T-helper 1 cell (primary cell): ENCODE data around the gene CYBC1.

Experiments used
- DNase-seq, 5 donors: peaks; one replicate each; pipeline ENCODE4 v3.0.0-alpha.2; 2012 to 2020
- total RNA-seq, 4 donors: gene quantifications; one replicate each; lab custom pipeline; 2026; lab: John Stamatoyannopoulos, UW

The CYBC1 gene
- total RNA-seq = 56.7 to 108 (median 90.7) reads per million in 4 donors

DNA sequence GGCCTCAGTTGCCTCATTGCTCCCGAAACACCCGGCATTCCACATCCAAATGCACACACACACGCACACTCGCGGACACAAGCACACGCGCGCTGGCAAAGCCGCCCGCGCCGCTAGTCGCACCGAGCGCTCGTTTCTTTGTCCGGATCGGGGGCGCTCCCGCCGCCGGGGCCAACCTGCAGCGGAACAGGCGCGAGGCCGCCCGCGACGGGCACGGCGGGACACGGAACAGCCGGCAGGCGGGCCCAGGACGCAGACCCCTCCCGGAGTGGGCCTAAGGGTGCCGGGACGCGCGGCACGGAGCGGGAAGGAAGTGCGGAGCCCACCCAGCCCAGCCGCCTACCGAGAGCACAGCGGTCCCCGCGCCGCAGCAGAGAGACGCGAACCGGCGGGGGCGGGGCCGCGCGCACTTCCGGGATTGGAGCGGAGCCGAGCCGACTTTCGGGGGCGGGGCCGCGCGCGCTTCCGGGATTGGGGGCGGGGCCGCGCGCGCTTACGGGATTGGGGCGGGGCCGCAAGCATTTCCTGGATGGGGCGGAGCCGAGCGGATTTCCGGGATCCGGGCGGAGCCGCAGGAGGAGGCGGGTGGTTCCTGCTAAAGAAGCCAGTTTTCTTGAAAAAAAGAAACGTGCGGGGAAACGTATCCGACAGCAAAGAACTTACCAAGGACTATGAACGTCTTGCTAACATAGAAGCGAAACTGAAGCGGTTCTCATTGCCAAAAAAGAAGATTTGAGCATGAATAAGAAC is at the start of gene CYBC1:
Gene CYBC1 (minus strand): TSS at position 396 of the 750 bp plus-strand sequence. CDS start 1,498 bp downstream, outside the sequence.
- DNase-seq = peak; percentile 91 to 98 (median 94)

DNA sequence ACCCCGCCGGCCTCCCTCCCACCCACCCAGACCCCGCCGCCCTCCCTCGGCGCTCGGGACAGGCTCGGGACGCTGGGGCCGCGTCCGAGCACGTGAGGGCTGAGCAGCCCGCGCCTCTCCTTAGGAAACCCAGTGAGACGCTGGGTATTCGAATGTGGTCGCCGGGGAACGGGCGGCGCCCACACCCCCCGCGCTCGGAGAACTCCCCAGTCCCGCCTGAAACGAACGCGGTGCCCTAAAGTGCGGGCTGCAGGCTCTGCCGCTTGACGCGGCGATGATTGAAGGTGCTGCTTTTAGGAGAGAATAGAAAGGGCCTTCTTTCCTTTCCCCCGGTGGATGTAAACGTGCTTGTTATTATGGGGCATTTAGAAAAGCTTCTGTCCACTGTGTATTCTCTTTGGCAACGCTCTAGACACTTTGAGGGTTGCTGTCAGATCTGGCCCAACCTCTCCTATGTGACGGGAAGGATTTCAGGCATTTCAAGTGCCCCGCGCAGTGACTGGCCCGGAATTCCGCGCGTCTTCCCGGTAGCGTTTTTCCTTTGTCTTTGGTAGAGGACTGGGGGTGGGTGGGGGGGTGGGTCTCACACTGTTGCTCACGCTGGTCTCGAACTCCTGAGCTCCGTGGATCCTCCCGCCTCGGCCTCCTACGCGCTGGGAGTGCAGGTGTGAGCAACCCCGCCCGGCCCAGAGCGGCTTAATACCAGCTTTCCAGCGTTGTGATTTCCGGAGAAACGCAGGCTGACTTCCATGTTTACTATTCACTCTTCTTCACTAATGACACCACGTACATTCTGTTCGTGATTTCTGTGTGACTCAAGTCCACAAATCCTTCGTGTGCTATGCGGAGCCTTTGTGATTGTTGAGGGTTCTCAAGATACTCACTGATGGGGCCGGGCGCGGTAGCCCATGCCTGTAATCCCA is 47.2 kb upstream of the CYBC1 start:
- DNase-seq = peak in 4 of 5 donors; percentile 26 to 43 (median 38)

DNA sequence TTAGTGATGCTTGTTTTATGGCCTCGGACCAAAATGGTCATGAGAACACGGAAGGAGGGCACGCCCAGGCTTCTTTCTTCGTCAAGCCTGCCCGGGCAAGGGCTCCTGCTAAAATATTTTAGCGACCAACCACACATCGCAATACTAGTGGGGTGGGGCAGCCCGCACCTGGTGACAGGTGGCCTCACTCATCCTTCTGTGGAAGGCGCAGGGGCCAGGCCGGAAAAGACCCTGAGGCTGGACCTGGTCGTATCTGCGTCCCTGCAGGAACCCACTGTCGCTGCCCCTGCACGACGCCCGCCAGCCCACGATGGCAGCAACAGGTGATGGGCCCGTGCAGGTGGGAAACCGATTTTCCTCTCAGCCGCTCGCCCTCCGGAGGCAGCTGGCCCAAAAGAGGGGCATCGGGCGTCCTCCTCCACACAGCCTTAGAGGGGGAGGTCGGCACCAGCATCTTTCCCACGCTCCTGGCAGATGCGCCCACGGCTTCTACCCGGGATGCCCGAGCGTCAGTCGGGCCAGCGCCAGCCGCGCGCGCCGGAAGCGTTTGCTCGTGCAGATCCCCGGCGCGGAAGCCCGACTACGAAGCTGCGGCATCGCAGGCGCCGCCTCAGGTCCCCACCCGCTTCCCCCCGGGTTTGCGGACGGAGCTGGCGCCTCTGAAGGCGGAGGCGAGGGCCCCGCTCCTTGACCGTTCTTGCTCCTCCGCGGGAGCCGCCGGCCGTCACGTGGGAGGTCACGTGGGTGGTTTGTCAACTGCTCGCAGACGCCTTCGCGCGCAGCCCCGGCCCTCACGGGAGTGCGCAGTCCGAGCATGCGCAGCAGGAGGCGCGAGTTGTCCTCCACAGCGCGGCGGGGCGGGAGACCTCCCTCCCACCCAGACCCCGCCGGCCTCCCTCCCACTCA is 46.2 kb upstream of the CYBC1 start:
- peak; percentile 78 to 92 (median 85) for DNase-seq

DNA sequence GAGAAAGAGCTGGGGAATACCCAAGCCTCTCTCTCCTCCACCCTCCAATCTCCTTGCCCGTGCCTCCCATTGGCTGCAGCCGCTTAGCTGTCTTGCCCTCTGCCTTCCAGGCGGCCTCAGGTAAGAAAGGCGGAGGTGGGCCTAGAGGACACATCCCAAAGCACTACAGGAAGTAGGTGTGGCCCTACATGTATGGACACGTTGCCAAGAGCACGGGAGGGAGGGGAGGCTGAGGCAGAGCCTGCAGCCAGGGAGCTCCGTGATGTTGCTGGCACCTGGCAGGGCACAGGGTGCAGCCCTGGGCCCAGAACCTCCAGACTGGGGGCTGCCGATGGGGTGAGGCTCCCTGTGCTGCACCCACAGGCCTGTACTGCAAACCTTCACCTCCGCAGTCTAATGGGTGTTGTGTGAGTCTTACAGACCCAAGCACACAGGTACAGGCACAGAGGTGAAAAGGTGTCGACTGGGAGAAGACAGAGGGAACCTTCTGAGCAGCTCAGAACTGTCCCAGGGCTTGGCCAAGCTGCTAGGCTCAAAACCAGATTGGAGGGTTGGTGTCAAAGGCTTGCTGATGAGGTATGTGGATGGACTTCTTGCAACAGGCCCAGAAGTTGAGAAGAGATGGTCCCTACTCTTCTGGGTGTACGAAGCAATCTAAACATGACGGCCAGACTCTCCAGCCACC is 45.4 kb upstream of the CYBC1 start:
- DNase-seq = no peak

DNA sequence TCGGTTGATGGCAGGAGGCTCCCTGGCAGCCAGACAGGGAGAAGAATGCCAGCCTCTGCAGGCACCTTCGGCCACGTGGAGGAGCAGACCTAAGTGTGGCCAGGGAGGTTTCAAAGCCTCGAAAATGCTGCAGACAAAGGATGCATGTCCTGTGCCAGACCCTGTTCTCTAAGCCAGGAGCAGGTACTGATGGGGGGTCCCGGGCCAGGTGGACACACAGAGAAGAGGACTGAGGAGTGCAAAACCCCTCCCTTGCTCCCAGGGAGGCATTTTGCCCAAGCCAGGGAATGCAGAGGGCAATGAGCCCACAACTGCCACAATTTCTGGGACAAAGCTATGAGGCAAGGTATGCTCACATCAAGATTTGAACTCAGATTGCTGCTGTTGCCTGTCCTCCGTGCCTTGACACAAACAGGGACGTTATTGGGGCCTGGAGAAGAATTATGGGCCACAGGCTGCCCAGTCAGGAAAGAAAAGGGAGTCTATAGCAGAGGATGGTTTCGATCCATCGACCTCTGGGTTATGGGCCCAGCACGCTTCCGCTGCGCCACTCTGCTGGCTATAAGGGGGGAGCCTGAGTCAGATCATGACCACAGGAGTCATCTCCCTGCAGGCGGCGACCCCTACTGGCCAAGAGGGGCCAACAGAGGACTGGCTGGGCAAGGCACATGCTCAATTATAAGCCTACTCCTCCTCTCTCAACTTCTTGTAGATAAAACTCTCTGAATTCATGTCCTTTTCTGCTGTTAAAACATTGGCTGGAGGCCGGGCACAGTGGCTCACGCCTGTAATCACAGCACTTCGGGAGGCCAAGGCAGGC is 43.9 kb upstream of the CYBC1 start:
- peak; percentile 66 to 90 (median 78) for DNase-seq

DNA sequence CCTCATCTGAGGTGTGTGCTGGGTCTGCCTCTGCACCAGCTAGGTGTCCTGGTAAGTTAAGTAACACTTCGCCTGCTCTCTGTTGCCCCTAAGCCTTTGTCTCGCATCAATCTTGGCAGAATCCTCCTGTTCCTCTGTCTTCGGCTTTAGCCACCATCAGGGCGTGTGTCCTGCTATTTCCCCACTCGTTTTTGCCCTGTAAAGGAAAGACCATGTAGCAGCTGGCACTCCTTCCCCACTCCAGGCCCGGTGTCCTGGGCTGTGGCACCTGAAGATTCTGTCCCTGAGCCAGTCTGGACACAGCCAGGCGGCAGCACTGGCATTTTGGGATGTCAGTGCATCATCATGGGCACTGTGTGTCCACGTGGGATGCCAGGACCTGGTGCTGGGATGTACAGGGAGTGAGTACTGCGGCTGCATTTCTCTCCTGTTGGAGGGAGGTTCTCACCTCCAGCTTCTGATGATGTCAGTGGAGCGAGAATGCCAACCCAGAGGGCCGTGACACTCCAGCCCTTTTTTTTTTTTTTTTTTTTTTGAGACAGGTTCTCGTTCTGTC is 42.8 kb upstream of the CYBC1 start:
- DNase-seq = no peak

DNA sequence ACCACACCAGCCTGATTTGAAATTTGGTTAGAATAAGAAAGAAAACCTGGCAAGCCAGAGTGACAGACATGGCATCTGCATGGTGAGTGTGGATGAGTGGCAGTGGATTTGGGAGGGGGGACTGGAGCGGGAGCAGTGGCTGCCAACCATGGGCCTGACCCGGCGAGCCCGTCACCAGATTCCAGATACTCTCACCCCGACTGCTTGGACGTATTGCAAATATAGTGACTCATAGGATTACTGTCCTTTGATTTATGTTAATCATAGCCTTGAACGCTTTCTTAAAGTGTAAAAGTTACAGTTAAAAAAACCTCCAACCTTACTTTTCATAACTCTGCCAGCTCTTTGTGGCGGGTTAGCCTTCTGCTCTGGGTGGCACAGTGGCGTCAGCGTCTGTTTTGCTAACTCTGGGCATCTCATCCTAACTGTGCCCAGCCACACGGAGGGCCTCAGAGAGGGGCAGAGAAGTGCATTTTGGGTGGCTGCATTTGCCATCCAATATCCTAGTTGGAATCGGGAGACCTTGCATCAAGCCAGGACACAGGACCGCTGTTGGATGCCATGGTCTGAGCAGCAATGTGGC is 42.2 kb upstream of the CYBC1 start:
- DNase-seq = no peak

DNA sequence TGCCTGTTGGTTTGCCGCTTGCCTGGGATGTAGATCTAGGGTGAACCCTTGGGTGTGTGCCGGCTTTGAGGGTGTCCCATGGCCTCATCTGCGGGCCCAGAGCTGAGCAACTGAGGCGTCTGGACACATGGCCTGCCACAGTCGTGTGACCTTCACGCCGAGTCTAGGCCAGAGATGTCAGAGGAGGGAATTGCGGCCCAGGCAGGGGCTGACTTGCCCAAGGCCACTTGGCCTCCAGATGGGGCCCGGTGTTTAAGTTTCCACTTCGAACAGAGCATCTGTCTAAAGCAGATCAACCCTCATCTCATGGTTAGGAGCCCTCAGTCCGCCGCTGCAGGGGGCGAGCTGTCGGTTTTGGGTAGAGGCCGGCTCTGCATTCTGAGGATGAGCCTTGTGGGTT is 41.0 kb upstream of the CYBC1 start:
- DNase-seq = no peak

DNA sequence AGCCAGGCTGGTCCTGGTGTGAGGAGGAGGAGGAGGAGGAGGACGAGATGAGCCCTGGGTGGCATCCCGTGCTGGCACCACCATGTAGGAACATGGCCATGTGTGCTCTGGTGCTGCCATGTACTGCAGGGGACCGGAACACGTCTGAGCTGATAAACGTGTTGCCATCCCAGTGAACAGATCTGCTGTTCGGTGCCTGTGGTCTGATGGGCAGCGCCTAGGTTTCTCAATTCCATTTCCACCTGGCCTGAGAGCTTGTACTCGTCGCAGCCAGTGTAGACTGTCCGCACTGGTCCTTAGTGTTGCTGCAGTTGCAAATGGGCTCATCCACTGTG is 40.6 kb upstream of the CYBC1 start:
- DNase-seq = no peak

DNA sequence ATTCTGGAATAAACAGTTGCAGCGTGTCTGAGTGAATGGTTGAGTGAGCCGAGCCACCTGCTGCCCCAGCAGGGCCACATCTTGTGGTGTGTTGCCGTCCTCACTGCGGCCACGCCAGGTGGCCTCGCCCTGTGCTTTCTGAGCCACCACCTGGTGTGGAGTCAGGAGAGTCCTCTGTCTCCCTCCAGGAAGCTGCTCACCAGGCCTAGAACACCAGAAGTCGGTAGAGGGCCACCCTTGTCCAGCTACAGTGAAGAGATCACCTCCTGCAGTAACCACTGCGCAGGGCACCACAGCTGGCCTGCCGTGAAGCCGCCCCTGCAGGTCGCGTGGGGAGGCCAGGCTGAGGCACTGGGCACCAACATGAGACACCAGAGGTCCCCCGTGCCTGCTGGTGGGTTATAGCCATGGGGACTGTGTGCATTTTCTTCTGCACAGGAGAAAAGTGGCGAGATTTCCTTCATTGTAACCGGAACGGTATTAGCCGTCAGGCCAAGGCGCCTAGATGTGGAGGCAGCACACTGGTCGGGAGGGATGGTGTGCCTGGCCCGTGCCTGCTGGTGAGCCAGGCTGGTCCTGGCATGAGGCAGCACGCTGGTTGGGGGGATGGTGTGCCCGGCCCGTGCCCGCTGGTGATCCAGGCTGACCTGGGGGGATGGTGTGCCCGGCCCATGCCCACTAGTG is 40.1 kb upstream of the CYBC1 start:
- DNase-seq = no peak

DNA sequence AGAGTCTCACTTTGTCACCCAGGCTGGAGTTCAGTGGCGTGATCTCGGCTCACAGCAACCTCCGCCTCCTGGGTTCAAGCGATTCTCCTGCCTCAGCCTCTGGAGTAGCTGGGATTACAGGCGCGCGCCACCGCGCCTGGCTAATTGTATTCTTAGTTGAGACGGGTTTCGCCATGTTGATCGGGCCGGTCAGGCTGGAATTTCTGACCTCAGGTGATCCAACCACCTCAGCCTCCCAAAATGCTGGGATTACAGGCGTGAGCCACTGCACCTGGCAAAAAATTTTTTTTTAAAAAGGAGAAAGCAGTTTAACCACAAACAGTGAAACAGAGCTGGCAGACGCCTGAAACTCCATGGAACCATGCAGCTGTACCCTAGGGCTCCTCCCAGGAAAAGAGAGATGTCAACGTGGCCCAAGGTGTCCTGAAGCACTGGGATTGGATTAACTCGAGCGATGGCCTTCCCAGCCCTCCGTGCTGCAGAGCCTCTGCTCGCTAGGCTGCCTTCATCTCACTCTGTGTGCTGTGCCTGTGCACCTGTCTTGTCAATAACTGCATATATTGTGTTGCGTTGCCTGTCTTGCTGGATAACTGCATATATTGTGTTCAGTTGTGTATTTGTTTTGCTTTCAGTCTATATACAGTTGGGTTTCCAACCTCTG is 39.4 kb upstream of the CYBC1 start:
- DNase-seq = no peak

DNA sequence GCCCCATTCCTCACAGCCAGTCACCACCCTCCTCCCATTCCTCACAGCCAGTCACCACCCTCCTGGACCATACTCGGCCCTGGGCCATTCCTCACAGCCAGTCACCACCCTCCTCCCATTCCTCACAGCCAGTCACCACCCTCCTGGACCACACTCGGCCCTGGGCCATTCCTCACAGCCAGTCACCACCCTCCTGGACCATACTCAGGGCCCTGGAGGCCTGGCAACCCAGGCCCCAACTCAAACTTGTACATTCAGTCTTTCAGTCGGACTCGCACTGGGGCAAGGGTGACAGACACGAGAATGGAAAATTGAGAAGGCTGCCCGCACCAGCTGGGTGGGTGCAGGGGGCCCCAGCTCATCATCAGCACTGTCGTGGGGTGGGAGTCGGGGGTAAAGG is 38.6 kb upstream of the CYBC1 start:
- DNase-seq = no peak

DNA sequence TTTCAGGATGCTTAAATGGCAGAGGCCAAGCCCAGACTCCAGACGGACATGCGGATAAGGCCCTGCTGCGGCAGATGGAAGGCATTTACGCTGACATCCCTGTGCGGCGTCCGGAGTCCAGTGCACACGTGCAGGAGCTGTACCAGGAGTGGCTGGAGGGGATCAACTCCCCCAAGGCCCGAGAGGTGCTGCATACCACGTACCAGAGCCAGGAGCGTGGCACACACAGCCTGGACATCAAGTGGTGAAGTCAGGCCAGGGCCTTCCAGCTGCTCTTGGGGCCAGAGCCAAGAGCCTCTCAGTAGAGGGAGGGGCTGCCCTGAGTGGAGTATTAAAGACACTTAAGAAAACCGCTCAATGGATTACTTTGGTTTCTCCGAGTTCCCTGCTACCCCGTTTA is 37.4 kb upstream of the CYBC1 start:
- no peak for DNase-seq

DNA sequence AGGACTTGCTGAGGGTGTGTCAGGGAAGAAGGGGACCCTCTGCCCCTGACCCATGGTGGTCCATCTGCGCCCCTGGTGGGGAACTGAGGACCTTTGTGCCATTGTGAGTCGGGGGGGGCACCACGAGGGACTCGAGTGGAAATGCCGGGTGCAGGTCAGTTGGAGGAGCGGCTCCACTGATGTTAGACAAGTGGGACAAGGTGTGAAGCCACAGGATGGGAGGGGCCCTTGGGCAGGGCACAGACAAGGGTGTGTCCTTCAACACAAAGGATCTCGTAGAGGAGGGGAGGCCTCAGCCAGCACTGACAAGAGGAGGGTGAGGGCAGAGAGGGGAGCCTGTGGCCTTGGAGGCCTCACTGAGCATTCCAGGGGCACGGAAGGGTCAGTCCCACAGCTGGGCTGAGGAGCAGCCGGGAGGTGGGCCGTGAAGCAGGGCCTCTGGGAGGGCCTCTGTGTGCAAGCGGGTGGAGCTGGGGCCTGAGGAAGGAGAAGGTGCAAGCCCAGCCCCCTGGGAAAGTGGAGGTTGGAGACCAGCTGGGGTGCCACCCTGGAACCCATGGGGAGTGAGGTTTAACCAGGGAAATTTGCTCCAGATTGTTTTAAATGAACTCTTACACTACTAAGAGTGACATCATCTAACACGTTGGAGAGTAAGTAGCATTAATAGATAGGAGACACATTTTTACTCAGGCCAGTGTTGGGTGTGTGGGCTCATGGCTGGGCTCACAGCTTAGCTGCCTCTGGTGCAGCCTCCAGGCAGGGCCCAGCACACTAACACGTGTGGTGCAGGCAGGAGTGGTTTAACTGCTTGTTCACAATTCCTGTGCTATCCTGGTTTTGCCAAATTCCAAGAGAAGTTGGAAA is 35.9 kb upstream of the CYBC1 start:
- DNase-seq = peak in 1 of 5 donors; percentile 58

DNA sequence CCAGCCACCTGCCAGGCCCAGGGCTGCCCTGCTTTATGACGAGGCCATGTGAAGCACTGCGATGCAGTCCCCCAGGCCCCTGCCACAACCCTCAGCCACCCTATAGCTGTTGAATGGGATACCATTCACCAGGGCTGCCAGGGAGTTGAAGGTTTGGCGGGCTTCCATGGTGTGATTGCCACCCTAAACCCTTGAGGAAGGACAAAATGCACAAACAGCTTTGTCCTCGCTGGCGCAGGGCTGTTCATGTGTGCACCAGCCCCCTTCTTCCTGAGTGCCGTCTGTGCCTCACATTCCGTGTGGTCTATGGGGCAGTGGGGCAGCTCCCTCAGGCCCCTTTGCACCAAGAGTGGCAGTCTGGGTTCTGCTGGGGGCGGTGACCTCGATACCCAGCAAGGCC is 33.3 kb upstream of the CYBC1 start:
- DNase-seq = no peak

DNA sequence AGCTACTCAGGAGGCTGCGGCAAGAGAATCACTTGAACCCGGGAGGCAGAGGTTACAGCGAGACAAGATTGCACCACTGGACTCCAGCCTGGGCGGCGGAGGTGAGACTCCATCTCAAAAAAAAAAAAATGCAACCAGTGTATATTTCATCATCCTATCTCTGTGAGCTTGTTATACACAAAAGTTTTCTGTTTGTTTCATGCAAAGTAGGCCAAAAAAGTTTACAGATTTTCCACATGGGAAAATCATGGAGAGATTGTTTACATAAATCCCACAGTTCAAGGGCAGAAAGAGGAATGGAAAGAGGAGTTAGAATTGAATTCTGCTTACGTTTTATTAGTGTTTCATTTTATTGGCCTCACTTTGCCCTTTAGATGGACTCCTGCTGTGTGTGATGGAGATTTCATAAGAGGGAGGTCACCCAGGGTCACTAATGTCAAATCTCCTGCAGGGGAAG is 32.7 kb upstream of the CYBC1 start:
- no peak for DNase-seq

DNA sequence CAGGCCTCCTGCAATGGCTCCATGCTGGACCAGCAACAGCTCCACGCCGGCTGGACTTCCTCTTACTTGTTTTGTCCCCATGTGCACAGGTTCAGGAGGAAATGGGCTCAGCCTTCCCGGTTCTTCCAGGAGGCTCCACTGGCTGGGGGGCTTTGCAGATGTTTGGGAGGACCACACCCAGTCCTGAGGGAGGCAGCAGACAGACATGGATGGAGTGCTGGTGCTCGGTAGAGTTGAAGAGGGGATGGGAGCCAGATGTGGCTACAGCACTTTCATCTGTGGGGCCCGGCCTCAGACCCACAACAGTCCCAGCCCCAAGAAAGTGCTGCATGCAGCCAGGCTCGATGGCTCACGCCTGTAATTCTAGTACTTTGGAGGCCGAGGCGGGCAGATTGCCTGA is 29.8 kb upstream of the CYBC1 start:
- no peak for DNase-seq

DNA sequence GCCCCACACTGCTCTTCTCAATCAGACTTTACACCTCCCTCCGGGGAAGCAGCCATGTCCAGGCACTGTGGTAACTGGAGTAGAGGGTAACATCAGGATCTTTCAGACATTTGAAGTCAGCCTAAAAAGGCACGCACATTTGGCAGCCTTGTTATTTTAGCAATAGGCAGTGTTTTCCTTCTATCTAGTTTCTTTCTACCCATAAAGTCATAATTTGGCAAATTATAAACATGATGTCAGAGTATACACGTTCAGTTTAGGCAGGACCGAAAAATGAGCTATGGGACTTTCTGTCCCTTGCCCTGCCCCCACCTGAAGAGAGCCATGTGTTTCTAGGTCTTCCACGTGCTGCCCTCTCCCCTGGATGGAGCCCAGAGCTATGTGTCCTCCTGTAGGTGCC is 29.1 kb upstream of the CYBC1 start:
- DNase-seq = no peak
